ENCODE measurements around the gene TMPRSS3. TPM values are rescaled to one million over a fixed set of nuclear protein-coding genes. Genes with fewer than 3 reads are reported as not detected.
A peak's percentile ranks its signal among the peaks of the same experiment; 100 is the strongest.

The TMPRSS3 gene
- total and polyA plus RNA-seq, 3 donors from 2014 or later = 0.40 to 0.56 TPM; not detected in 1

DNA sequence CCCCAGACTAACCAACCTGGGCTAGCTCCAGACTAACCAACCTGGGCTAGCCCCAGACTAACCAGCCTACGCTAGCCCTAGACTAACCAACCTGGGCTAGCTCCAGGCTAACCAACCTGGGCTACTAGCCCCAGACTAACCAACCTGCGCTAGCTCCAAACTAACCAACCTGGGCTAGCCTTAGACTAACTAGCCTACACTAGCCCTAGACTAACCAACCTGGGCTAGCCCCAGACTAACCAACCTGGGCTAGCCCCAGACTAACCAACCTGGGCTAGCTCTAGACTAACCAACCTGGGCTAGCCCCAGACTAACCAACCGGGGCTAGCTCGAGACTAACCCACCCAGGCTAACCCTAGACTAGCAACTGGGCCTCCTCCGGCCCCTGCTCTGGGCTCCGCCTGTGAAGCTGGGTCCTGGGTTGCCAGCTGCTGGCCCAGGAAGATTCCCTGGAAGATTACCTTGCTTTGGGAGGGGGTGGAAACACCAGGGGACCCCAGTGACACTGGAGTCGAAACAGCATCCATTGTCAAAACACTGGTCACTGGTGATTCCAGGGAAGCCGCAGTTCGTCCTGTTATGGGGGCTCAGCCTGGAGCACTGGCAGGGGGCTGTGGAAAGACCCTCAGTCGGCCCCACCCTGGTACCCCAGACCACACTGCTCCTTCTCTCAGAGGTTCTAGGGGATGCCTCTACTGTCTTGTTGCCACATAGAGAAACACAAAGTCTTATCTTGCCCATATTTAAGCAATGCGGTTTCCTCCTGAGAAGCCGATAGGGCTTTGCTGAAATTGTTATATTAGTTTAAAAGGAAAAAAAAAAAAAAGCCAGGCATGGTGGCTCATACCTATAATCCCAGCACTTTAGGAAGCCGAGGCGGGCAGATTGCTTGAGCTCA, 46.2 kb downstream of the TMPRSS3 start:
- 70 to 84% methylated on average over 11 to 14 of the region's 14 CpGs for WGBS, 2 donors

DNA sequence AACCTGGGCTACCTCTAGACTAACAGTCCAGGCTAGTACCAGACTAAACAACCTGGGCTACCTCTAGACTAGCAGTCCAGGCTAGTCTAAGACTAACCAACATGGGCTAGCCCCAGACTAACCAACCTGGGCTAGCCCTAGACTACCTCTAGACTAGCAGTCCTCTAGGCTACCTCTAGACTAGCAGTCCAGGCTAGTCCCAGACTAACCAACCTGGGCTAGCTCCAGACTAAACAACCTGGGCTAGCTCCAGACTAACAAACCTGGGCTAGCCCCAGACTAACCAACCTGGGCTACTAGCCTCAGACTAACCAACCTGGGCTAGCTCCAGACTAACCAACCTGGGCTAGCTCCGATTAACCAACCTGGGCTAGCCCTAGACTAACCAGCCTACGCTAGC, 47.1 kb downstream of the TMPRSS3 start:
- intact Hi-C loops (cut with DNase I; ENCODE audit: low total_unique reads) = no loop called here
- WGBS, 2 donors = 97 to 100% methylated on average over 2 of the region's 2 CpGs

More for the DNA sequence above, 46.2 kb downstream of the TMPRSS3 start:
- intact Hi-C loops (cut with DNase I; ENCODE audit: low total_unique reads) = no loop called here
- no peak for DNase-seq
- Histone ChIP-seq H3K27ac (no peak overlapping the region), H3K4me3 (no peak overlapping the region), H3K9me3 (no peaks in the 10 kb centered on the region), H3K36me3 (ENCODE audit: low read depth, missing control alignments) (no peaks in the 10 kb centered on the region), H3K4me1 (no peaks in the 10 kb centered on the region), H3K27me3 (no peaks in the 10 kb centered on the region)
- TF ChIP-seq POLR2A (IDR thresholded peaks at IDR 0.05) = no peak
- TF ChIP-seq, protein P1, sequence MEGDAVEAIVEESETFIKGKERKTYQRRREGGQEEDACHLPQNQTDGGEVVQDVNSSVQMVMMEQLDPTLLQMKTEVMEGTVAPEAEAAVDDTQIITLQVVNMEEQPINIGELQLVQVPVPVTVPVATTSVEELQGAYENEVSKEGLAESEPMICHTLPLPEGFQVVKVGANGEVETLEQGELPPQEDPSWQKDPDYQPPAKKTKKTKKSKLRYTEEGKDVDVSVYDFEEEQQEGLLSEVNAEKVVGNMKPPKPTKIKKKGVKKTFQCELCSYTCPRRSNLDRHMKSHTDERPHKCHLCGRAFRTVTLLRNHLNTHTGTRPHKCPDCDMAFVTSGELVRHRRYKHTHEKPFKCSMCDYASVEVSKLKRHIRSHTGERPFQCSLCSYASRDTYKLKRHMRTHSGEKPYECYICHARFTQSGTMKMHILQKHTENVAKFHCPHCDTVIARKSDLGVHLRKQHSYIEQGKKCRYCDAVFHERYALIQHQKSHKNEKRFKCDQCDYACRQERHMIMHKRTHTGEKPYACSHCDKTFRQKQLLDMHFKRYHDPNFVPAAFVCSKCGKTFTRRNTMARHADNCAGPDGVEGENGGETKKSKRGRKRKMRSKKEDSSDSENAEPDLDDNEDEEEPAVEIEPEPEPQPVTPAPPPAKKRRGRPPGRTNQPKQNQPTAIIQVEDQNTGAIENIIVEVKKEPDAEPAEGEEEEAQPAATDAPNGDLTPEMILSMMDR (IDR thresholded peaks at IDR 0.05) = no peak

DNA sequence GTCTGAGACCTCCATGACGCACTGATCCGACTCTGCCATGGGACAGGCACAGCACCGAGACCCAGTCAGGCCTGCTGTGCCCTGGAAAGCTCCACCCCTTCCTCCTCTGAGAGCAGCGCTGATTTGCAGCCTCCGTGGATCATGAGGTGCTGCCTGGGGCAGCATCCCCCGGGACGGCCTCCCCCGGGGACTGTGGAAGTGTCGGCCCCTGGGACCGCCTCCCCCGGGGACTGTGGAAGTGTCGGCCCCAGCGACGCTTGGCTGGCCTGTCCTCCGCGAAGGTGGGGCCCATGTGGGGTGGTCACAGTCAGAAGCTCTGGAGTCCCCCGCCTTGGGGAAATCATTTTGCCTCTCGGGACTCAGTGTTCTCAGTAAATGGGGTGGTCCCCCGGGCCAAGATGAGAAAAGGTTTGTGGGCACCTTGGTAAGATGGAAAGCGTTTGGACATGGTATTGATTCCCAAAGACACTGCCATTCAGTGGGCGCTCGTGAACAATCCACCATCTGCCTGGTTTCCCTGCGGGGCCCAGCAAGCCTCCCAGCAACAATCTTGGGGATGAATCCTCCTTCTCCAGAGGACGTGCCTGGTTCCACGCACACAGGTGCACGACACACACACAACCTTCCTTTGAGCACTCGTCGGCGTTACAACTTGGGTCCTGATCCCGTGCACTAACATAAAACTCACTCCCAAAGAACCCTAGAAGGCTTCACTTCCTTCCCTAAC, 48.1 kb downstream of the TMPRSS3 start:
- TF ChIP-seq POLR2A (IDR thresholded peaks at IDR 0.05) = no peak
- TF ChIP-seq, protein P1 (IDR thresholded peaks at IDR 0.05) = no peak
- no peaks in the 10 kb centered on the region for H3K9me3 ChIP-seq
- WGBS, 2 donors = 66 to 72% methylated on average over 14 to 28 of the region's 30 CpGs
- H3K27ac ChIP-seq = no peak overlapping the region
- no peaks in the 10 kb centered on the region for H3K4me1 ChIP-seq
- peak overlapping the region in 1 of 2 donors; percentile 5 for H3K4me3 ChIP-seq
- no peak for DNase-seq
- H3K36me3 ChIP-seq (ENCODE audit: low read depth, missing control alignments) = no peaks in the 10 kb centered on the region
- no peaks in the 10 kb centered on the region for H3K27me3 ChIP-seq
- intact Hi-C loops (cut with DNase I; ENCODE audit: low total_unique reads) = no loop called here

More for the DNA sequence above, 47.1 kb downstream of the TMPRSS3 start:
- Histone ChIP-seq H3K9me3 (no peaks in the 10 kb centered on the region), H3K27ac (no peak overlapping the region), H3K36me3 (ENCODE audit: low read depth, missing control alignments) (no peaks in the 10 kb centered on the region), H3K27me3 (no peaks in the 10 kb centered on the region), H3K4me3 (no peak overlapping the region), H3K4me1 (no peaks in the 10 kb centered on the region)
- no peak for TF ChIP-seq POLR2A (IDR thresholded peaks at IDR 0.05)
- TF ChIP-seq, protein P1 (IDR thresholded peaks at IDR 0.05) = no peak
- no peak for DNase-seq

DNA sequence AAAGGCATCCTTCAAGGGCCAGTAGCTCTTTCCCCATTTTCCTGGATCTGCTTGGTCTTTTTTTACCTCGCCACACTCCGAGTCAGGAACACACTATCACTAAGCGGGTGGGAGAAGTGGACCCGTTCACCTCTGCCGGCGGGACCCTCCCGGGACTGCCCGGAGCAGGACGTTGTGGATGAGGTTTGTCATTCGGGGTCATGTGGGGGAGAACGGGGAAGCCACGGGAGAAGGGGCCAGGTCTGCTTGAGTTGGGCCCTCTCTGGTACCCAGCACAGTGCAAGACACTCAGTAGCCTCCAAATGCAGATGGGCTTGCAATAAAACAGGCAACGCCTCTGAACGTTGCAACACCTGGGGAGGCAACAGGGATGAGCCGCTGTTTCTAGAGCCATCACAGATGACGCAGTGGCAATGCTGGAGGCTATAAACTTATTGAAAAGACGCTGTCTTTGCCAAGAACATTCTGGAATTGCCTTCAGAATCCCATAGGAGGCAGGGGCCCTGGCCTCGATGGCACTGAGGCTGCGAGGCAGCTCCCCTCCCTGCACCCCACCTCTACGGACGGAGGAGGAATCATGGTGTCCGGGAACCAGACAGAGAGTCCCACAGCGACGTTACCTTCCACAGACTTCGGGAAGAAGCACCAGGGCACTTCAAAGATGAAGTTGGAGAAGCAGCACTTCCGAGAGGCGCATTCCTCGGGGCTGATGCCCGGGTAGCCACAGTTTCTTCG, 48.8 kb downstream of the TMPRSS3 start:
- 59 to 71% methylated on average over 26 to 30 of the region's 30 CpGs for WGBS, 2 donors
- Histone ChIP-seq H3K36me3 (ENCODE audit: low read depth, missing control alignments) (no peaks in the 10 kb centered on the region), H3K4me1 (no peaks in the 10 kb centered on the region), H3K4me3 (peak overlapping the region in 1 of 2 donors; percentile 5), H3K9me3 (no peaks in the 10 kb centered on the region), H3K27ac (no peak overlapping the region), H3K27me3 (no peaks in the 10 kb centered on the region)
- TF ChIP-seq, protein P1 (IDR thresholded peaks at IDR 0.05) = no peak
- no peak for TF ChIP-seq POLR2A (IDR thresholded peaks at IDR 0.05)
- intact Hi-C loops (cut with DNase I; ENCODE audit: low total_unique reads) = no loop called here
- no peak for DNase-seq
